GM12891 (cell line): ENCODE measurements around the gene BST2.
A peak's percentile ranks its signal among the peaks of the same experiment; 100 is the strongest.

Experiments
- DNase-seq: peaks from one replicate; pipeline ENCODE4 v3.0.0; 2011; ENCODE audit warnings: low spot score; ENCODE audit not compliant: insufficient read length
- FAIRE-seq: peaks from 2 replicates; lab custom pipeline; 2011; peaks lifted over from hg19 to GRCh38; lab: Jason Lieb, UNC
- PAX5 ChIP-seq: IDR thresholded peaks from 2 replicates; pipeline ENCODE4 v1.6.1; 2011; ENCODE audit warnings: low read length, moderate library complexity, mild to moderate bottlenecking; ENCODE audit not compliant: insufficient read depth, severe bottlenecking
- POLR2A ChIP-seq: IDR thresholded peaks from 2 replicates; pipeline ENCODE4 v1.6.1; 2011; ENCODE audit warnings: low read depth, low read length, control low read depth
- POLR2AphosphoS5 ChIP-seq: IDR thresholded peaks from 2 replicates; pipeline ENCODE4 v1.6.1; 2011; ENCODE audit warnings: low read depth, low read length, control low read depth
- POU2F2 ChIP-seq: IDR thresholded peaks from 2 replicates; pipeline ENCODE4 v1.6.1; 2011; ENCODE audit warnings: low read depth, mild to moderate bottlenecking, control low read depth, low read length, moderate library complexity
- SPI1 ChIP-seq: IDR thresholded peaks from 2 replicates; pipeline ENCODE4 v1.6.1; 2011; ENCODE audit warnings: low read depth, low read length, control low read depth
- TAF1 ChIP-seq: IDR thresholded peaks from 2 replicates; pipeline ENCODE4 v1.6.1; 2011; ENCODE audit warnings: low read depth, low read length, control low read depth

The BST2 gene

GRCh38 chr19:17402982-17403855 lies 2.2 kb downstream of the BST2 start:
- no peak for DNase-seq

GRCh38 chr19:17401628-17402027 lies 3.8 kb downstream of the BST2 start:
- FAIRE-seq: no peak
- TF ChIP-seq PAX5 (no peak), POU2F2 (no peak), SPI1 (no peak), POLR2AphosphoS5 (no peak), POLR2A (no peak), TAF1 (no peak)
- no peak for DNase-seq

More at GRCh38 chr19:17402982-17403855, 2.2 kb downstream of the BST2 start:
- no peak for FAIRE-seq
- TF ChIP-seq POLR2A (no peak), SPI1 (no peak), PAX5 (no peak), POLR2AphosphoS5 (no peak), TAF1 (no peak), POU2F2 (no peak)

GRCh38 chr19:17398902-17399527 lies 6.4 kb downstream of the BST2 start:
- TF ChIP-seq SPI1: no peak
- TF ChIP-seq TAF1: no peak
- no peak for TF ChIP-seq POLR2A
- no peak for TF ChIP-seq POLR2AphosphoS5
- no peak for TF ChIP-seq POU2F2
- no peak for TF ChIP-seq PAX5
- no peak for DNase-seq
- no peak for FAIRE-seq

GRCh38 chr19:17394891-17395415 lies 10.5 kb downstream of the BST2 start:
- FAIRE-seq (peak; percentile 99), DNase-seq (no peak)
- TF ChIP-seq SPI1 (peak; percentile 23; the same call in 1 of the 2 replicates), POU2F2 (no peak), PAX5 (no peak), TAF1 (no peak)

- TF ChIP-seq POU2F2 (no peak), POLR2AphosphoS5 (no peak), SPI1 (no peak), POLR2A (no peak), PAX5 (no peak), TAF1 (no peak)
- DNase-seq (no peak), FAIRE-seq (no peak)
These were observed 11.5 kb downstream of the BST2 start, which contains the start of gene CCDC194 for GRCh38 chr19:17393914-17394313. TSS of gene CCDC194 (minus strand) at chr19:17394196. CDS start at chr19:17394158, 38 bp downstream.

GRCh38 chr19:17393002-17393401 lies 12.4 kb downstream of the BST2 start:
- FAIRE-seq: no peak
- no peak for TF ChIP-seq PAX5
- TF ChIP-seq POLR2A: no peak
- TF ChIP-seq POLR2AphosphoS5: no peak
- TF ChIP-seq POU2F2: no peak
- TF ChIP-seq TAF1: no peak
- no peak for TF ChIP-seq SPI1
- no peak for DNase-seq

- TF ChIP-seq POU2F2 (peak; percentile 19; the same call in 1 of the 2 replicates), PAX5 (no peak), SPI1 (peak; percentile 30; the same call in 1 of the 2 replicates), POLR2AphosphoS5 (peak; percentile 28; the same call in 1 of the 2 replicates), TAF1 (no peak), POLR2A (no peak)
- FAIRE-seq (no peak), DNase-seq (no peak)
These were observed 13.9 kb downstream of the BST2 start for GRCh38 chr19:17391371-17392151.

- TF ChIP-seq POU2F2: peak; percentile 7; the same call in 1 of the 2 replicates
- no peak for TF ChIP-seq POLR2AphosphoS5
- DNase-seq (peak; percentile 95), FAIRE-seq (peak; percentile 98)
These were observed 14.6 kb downstream of the BST2 start for GRCh38 chr19:17390665-17391370.
